Measurements from ENCODE around the gene JPH4.

GRCh38 chr14:23622990-23623389 is 44.4 kb upstream of the JPH4 start:
- TF ChIP-seq, protein P1, sequence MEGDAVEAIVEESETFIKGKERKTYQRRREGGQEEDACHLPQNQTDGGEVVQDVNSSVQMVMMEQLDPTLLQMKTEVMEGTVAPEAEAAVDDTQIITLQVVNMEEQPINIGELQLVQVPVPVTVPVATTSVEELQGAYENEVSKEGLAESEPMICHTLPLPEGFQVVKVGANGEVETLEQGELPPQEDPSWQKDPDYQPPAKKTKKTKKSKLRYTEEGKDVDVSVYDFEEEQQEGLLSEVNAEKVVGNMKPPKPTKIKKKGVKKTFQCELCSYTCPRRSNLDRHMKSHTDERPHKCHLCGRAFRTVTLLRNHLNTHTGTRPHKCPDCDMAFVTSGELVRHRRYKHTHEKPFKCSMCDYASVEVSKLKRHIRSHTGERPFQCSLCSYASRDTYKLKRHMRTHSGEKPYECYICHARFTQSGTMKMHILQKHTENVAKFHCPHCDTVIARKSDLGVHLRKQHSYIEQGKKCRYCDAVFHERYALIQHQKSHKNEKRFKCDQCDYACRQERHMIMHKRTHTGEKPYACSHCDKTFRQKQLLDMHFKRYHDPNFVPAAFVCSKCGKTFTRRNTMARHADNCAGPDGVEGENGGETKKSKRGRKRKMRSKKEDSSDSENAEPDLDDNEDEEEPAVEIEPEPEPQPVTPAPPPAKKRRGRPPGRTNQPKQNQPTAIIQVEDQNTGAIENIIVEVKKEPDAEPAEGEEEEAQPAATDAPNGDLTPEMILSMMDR (IDR thresholded peaks at IDR 0.05): no peak
- no peak for TF ChIP-seq ZFX (IDR thresholded peaks at IDR 0.05; ENCODE audit: borderline replicate concordance)
